Psoas muscle (tissue), 8 donors: ENCODE data around the gene RNF145. TPM values are rescaled to one million over a fixed set of nuclear protein-coding genes. Genes with fewer than 3 reads are reported as not detected.
"Not testable (repeated sequence)": the region's sequence is repeated elsewhere in the genome, so short reads cannot be mapped to it uniquely, and the experiment has no call there.

Source experiments
- ATAC-seq, 4 donors: fragments of 200-7000 bp; cut with Tn5 transposase; one replicate each; pipeline ENCODE4 v1.9.1; 2020; ENCODE audit warnings: moderate library complexity in 3 of 4, mild to moderate bottlenecking in 2 of 4
- DNase-seq, 2 donors: peaks; one replicate each; pipeline ENCODE4 v3.0.0-alpha.2; 2020
- H3K27ac ChIP-seq: fragments of 200-600 bp; one replicate; pipeline ENCODE4 v1.8.0; 2022
- H3K27me3 ChIP-seq, 3 donors: fragments of 200-600 bp in 1 of 3; one replicate each; pipeline versions ENCODE4 v1.6.1 to v1.8.0; 2013 to 2022; ENCODE audit warnings: low read length in 2 of 3, mild to moderate bottlenecking in 2 of 3, moderate library complexity in 1 of 3; ENCODE audit not compliant: insufficient read depth in 3 of 3
- H3K36me3 ChIP-seq, 2 donors: fragments of 200-600 bp in 1 of 2; one replicate each; pipeline versions ENCODE4 v1.6.1 to v1.8.0; 2013 to 2022; ENCODE audit warnings: low read depth in 1 of 2, mild to moderate bottlenecking in 1 of 2, moderate library complexity in 1 of 2; ENCODE audit not compliant: insufficient read depth in 1 of 2
- H3K4me1 ChIP-seq: fragments of 200-600 bp; one replicate; pipeline ENCODE4 v1.8.0; 2022
- H3K4me3 ChIP-seq: fragments of 200-600 bp; one replicate; pipeline ENCODE4 v1.8.0; 2022; ENCODE audit warnings: mild to moderate bottlenecking
- H3K9me3 ChIP-seq: fragments of 200-600 bp; one replicate; pipeline ENCODE4 v1.8.0; 2022
- CTCF ChIP-seq: fragments of 200-600 bp; IDR thresholded peaks from one replicate; pipeline ENCODE4 v1.8.0; 2022; ENCODE audit warnings: antibody characterized with exemption
- WGBS, 3 donors: extraction: QIAGEN DNeasy Blood & Tissue Kit; methylation state at CpG; one replicate each; pipeline versions ENCODE4 v1.1.6 to v1.1.7; 2013; 5-methylcytosine and 5-hydroxymethylcytosine counted together
- intact Hi-C, 2 donors: fragments of 100-400 bp; cut with DNase I; formaldehyde crosslinking; loops; one replicate each; pipeline versions ENCODE4 v1.11.0 to v1.14.2; 2022
- polyA plus RNA-seq, 3 donors: library from polyadenylated mRNA; stranded (reverse); fragments of 200-250 nt; gene quantifications; one replicate each; pipeline ENCODE4 v1.2.3, GENCODE V29; 2013
- total RNA-seq, 4 donors: library from RNA; stranded (reverse); fragmentation: NEBNext Ultra II Directional in 2 of 4; extraction: Animal tissue kit (Norgen Biotek cat#: 25700) in 2 of 4; gene quantifications; one replicate each; pipeline versions ENCODE4 v1.2.1 to v1.2.4, GENCODE V29; 2021 to 2023
- donor health status: healthy with polysubstance abuse.
- donor health status: DM: no; HTN: no; CAD: no; lungs with moderate emphysema.
- donor health status: Bipolar disorder and iron deficiency.
- donor health status: healthy.
- donor health status: DM: yes; HTN: yes; CAD: no.
- donor health status: DM: no; HTN: no; CAD: no.
- donor health status: DM: no; HTN: no; CAD: no.
- donor health status: DM: yes; HTN: yes; CAD: no.

RNF145 gene
- total and polyA plus RNA-seq, 7 donors, result 6.0 to 17.8 (median 13.2) TPM

- H3K9me3 ChIP-seq, result no peaks in the 10 kb centered on the region
- no peaks in the 10 kb centered on the region for H3K36me3 ChIP-seq
- H3K27me3 ChIP-seq, result no peaks in the 10 kb centered on the region
- ATAC-seq, result no peak
- H3K27ac ChIP-seq, result no peak overlapping the region
- no peaks in the 10 kb centered on the region for H3K4me1 ChIP-seq
- no peak overlapping the region for H3K4me3 ChIP-seq
- intact Hi-C loops, result no loop called here
- no peak for DNase-seq
- TF ChIP-seq CTCF, result no peak
- 74 to 83% (median 75%) methylated on average over 3 of the region's 3 CpGs for WGBS, 3 donors
These were observed 21.3 kb upstream of the RNF145 start for GRCh38 chr5:159230657-159231056.

- H3K36me3 ChIP-seq, intact Hi-C loops, H3K9me3 ChIP-seq, H3K4me1 ChIP-seq, ATAC-seq, H3K4me3 ChIP-seq, DNase-seq, H3K27me3 ChIP-seq, H3K27ac ChIP-seq: not testable (repeated sequence)
- WGBS, 3 donors, result 75 to 83% (median 76%) methylated on average over 5 of the region's 5 CpGs
These were observed 18.7 kb upstream of the RNF145 start for GRCh38 chr5:159228097-159228496.

- no peak for DNase-seq
- no peak overlapping the region for H3K4me3 ChIP-seq
These were observed 18.1 kb upstream of the RNF145 start for GRCh38 chr5:159227452-159227851.

GRCh38 chr5:159226451-159226850 lies 17.1 kb upstream of the RNF145 start:
- Histone ChIP-seq H3K27ac (no peak overlapping the region), H3K4me3 (no peak overlapping the region), H3K27me3 (no peaks in the 10 kb centered on the region), H3K9me3 (no peaks in the 10 kb centered on the region), H3K4me1 (no peaks in the 10 kb centered on the region), H3K36me3 (no peaks in the 10 kb centered on the region)
- ATAC-seq, result no peak
- DNase-seq, result no peak
- no peak for TF ChIP-seq CTCF
- intact Hi-C loops, result no loop called here

More at GRCh38 chr5:159227452-159227851, 18.1 kb upstream of the RNF145 start:
- Histone ChIP-seq H3K36me3 (no peaks in the 10 kb centered on the region), H3K4me1 (no peaks in the 10 kb centered on the region), H3K9me3 (no peaks in the 10 kb centered on the region), H3K27me3 (no peaks in the 10 kb centered on the region), H3K27ac (no peak overlapping the region)
- 79 to 82% (median 82%) methylated on average over 3 of the region's 3 CpGs for WGBS, 3 donors
- intact Hi-C loops, result no loop called here
- TF ChIP-seq CTCF, result no peak
- ATAC-seq, result no peak

- Histone ChIP-seq H3K27me3 (no peaks in the 10 kb centered on the region), H3K9me3 (no peaks in the 10 kb centered on the region), H3K4me3 (no peak overlapping the region), H3K27ac (no peak overlapping the region), H3K4me1 (no peaks in the 10 kb centered on the region), H3K36me3 (no peaks in the 10 kb centered on the region)
- WGBS, 3 donors, result 70 to 100% (median 81%) methylated on average over 1 to 2 of the region's 2 CpGs
- no peak for TF ChIP-seq CTCF
- ATAC-seq (no peak), DNase-seq (no peak)
- intact Hi-C loops, result no loop called here
These were observed 15.1 kb upstream of the RNF145 start for GRCh38 chr5:159224471-159224870.
